Esophagus muscularis mucosa (tissue), 3 donors: Measurements from ENCODE around the gene RAB9B.
A peak's percentile ranks its signal among the peaks of the same experiment; 100 is the strongest.

Experiments used
- CTCF ChIP-seq, 3 experiments: fragments of 200-600 bp in 2 of 3; fragments of 450-650 bp in 1 of 3; sonication (generic) in 2 of 3; IDR thresholded peaks; one replicate each; pipeline ENCODE4 v1.5.1; 2017 to 2019; ENCODE audit warnings: antibody characterized with exemption in 3 of 3, mild to moderate bottlenecking in 2 of 3, moderate library complexity in 1 of 3
- POLR2A ChIP-seq: fragments of 450-650 bp; IDR thresholded peaks from one replicate; pipeline ENCODE4 v1.6.1; 2017; ENCODE audit warnings: antibody characterized with exemption, moderate library complexity, mild to moderate bottlenecking, low read depth
- POLR2AphosphoS5 ChIP-seq, 2 donors: sonication (generic); formaldehyde crosslinking; IDR thresholded peaks; one replicate each; pipeline ENCODE4 v1.6.1; 2017; ENCODE audit warnings: antibody characterized with exemption in 2 of 2

GRCh38 chrX:103831342-103831802, 685 bp downstream of the RAB9B start:
- TF ChIP-seq POLR2A: no peak
- no peak for TF ChIP-seq CTCF (IDR thresholded peaks at IDR 0.05)
- TF ChIP-seq POLR2AphosphoS5 (IDR thresholded peaks at IDR 0.05): peak; percentile 19 to 60
